ENCODE measurements around the gene HLA-DRB1.

DNA sequence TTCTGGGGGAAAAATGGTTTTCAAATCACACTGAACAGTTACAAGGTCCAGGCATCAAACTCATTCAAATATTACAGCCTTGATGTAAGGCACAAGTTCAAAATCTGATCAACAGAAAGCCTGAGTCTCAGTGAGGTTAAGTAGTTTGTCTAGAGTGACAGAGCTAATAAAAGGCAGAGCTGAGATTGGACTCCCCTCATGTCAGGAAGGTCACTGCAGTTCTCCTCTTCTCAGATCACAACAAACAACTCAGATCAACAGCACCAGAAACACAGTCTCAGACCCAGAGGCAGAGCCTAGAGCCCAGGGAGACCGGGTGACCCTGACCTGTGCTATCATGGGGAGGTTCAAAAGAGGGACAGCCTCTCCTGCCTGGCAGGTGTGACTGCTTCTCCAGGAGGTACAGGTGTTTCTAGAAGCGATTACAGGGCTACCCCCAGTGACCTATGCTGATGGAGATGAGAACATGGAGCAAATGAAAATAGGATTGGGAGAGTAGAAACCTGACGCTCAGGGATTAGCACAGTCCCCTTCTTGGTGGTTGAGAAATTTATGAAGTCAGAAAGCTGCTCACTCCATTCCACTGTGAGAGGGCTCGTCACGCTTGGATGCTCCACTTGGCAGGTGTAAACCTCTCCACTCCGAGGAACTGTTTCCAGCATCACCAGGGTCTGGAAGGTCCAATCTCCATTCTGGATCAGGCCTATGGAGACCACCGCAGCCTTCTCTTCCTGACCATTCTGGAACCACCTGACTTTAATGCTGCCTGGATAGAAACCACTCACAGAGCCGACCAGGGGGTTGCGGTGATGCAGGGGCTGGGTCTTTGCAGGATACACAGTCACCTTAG, 35.3 kb downstream of the HLA-DRB1 start:
- TF ChIP-seq, protein P1, sequence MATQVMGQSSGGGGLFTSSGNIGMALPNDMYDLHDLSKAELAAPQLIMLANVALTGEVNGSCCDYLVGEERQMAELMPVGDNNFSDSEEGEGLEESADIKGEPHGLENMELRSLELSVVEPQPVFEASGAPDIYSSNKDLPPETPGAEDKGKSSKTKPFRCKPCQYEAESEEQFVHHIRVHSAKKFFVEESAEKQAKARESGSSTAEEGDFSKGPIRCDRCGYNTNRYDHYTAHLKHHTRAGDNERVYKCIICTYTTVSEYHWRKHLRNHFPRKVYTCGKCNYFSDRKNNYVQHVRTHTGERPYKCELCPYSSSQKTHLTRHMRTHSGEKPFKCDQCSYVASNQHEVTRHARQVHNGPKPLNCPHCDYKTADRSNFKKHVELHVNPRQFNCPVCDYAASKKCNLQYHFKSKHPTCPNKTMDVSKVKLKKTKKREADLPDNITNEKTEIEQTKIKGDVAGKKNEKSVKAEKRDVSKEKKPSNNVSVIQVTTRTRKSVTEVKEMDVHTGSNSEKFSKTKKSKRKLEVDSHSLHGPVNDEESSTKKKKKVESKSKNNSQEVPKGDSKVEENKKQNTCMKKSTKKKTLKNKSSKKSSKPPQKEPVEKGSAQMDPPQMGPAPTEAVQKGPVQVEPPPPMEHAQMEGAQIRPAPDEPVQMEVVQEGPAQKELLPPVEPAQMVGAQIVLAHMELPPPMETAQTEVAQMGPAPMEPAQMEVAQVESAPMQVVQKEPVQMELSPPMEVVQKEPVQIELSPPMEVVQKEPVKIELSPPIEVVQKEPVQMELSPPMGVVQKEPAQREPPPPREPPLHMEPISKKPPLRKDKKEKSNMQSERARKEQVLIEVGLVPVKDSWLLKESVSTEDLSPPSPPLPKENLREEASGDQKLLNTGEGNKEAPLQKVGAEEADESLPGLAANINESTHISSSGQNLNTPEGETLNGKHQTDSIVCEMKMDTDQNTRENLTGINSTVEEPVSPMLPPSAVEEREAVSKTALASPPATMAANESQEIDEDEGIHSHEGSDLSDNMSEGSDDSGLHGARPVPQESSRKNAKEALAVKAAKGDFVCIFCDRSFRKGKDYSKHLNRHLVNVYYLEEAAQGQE (IDR thresholded peaks at IDR 0.05; ENCODE audit: low read depth), result no peak
- TF ChIP-seq TAF1 (IDR thresholded peaks at IDR 0.05; ENCODE audit: low read depth) (no peak), RAD21 (IDR thresholded peaks at IDR 0.05; ENCODE audit: low read depth) (no peak), ZBTB7A (IDR thresholded peaks at IDR 0.05; ENCODE audit: low read depth) (no peak), EGR1 (IDR thresholded peaks at IDR 0.05) (no peak)

Measured in Ishikawa (cell line).